Measurements from ENCODE around the gene RNF208. TPM values are rescaled to one million over a fixed set of nuclear protein-coding genes. Genes with fewer than 3 reads are reported as not detected.

RNF208 gene
- total RNA-seq, 1 donor from 2014 or later, result 12.1 TPM

- H3K4me3 Mint-ChIP-seq, result peak overlapping the region; percentile 89
Measured at GRCh38 chr9:137255448-137256114, 33.5 kb upstream of the RNF208 start.

GRCh38 chr9:137254624-137255447 lies 32.8 kb upstream of the RNF208 start, which contains the start of gene NELFB:
TSS of gene NELFB (plus strand) at chr9:137255327.
- H3K4me1 Mint-ChIP-seq (ENCODE audit: unreplicated experiment), result peaks cover 4% of the 10 kb centered on the region
- peak; percentile 20 for TF ChIP-seq CTCF (conservative IDR thresholded peaks at IDR 0.05)
- H3K36me3 Mint-ChIP-seq, result no peaks in the 10 kb centered on the region
- H3K27me3 Mint-ChIP-seq, result no peaks in the 10 kb centered on the region
- peak; percentile 98 for DNase-seq (ENCODE audit: extremely low spot score, unreplicated experiment)
- peak within 1 kb of the TSS; percentile 89 for H3K27ac Mint-ChIP-seq
- H3K4me3 Mint-ChIP-seq, result peak within 1 kb of the TSS; percentile 91
- no peaks in the 10 kb centered on the region for H3K9me3 Mint-ChIP-seq

More at GRCh38 chr9:137255448-137256114, 33.5 kb upstream of the RNF208 start:
- Mint-ChIP-seq H3K4me1 (ENCODE audit: unreplicated experiment) (peaks cover 4% of the 10 kb centered on the region), H3K9me3 (no peaks in the 10 kb centered on the region), H3K27ac (no peak overlapping the region), H3K27me3 (no peaks in the 10 kb centered on the region), H3K36me3 (no peaks in the 10 kb centered on the region)
- DNase-seq (ENCODE audit: extremely low spot score, unreplicated experiment), result no peak
- TF ChIP-seq CTCF (conservative IDR thresholded peaks at IDR 0.05), result no peak

- DNase-seq (ENCODE audit: extremely low spot score, unreplicated experiment), result no peak
- Mint-ChIP-seq H3K36me3 (no peaks in the 10 kb centered on the region), H3K9me3 (no peaks in the 10 kb centered on the region), H3K27me3 (no peaks in the 10 kb centered on the region), H3K4me1 (ENCODE audit: unreplicated experiment) (peaks cover 4% of the 10 kb centered on the region), H3K27ac (peak overlapping the region; percentile 89), H3K4me3 (peak overlapping the region; percentile 91)
- no peak for TF ChIP-seq CTCF (conservative IDR thresholded peaks at IDR 0.05)
Measured at GRCh38 chr9:137253717-137254623, 31.9 kb upstream of the RNF208 start.

- no peak for DNase-seq (ENCODE audit: extremely low spot score, unreplicated experiment)
- Mint-ChIP-seq H3K27me3 (no peaks in the 10 kb centered on the region), H3K27ac (no peak overlapping the region), H3K4me1 (ENCODE audit: unreplicated experiment) (peaks cover 4% of the 10 kb centered on the region), H3K36me3 (no peaks in the 10 kb centered on the region), H3K4me3 (peak overlapping the region; percentile 44), H3K9me3 (no peaks in the 10 kb centered on the region)
- TF ChIP-seq CTCF (conservative IDR thresholded peaks at IDR 0.05), result no peak
Measured at GRCh38 chr9:137252555-137253506, 30.8 kb upstream of the RNF208 start.

All from type B pancreatic cell (in vitro differentiated cells).